Central memory CD4-positive, alpha-beta T cell (primary cell): ENCODE data around the gene SPRR2E.
"Not testable (repeated sequence)": the region's sequence is repeated elsewhere in the genome, so short reads cannot be mapped to it uniquely, and the experiment has no call there.

Experiments
- DNase-seq: peaks from one replicate; pipeline ENCODE4 v3.0.0; 2022
- total RNA-seq, 3 experiments: gene quantifications; one replicate each; lab custom pipeline; 2026; lab: John Stamatoyannopoulos, UW

Gene SPRR2E
- total RNA-seq: 0 reads per million in 3 experiments

- no peak for DNase-seq
Measured at GRCh38 chr1:153094426-153094825, at the start of gene SPRR2E. Gene SPRR2E, minus strand, starts transcription at chr1:153094526. Its CDS starts 775 bp downstream, at chr1:153093751.

GRCh38 chr1:153141377-153141776 lies 47.1 kb upstream of the SPRR2E start:
- DNase-seq: no peak

GRCh38 chr1:153140484-153140883 lies 46.2 kb upstream of the SPRR2E start:
- no peak for DNase-seq

- no peak for DNase-seq
Measured at GRCh38 chr1:153133743-153134142, 39.4 kb upstream of the SPRR2E start.

GRCh38 chr1:153133267-153133666 lies 38.9 kb upstream of the SPRR2E start:
- no peak for DNase-seq

GRCh38 chr1:153128688-153129087 lies 34.4 kb upstream of the SPRR2E start:
- not testable (repeated sequence) for DNase-seq

GRCh38 chr1:153127296-153127695 lies 33.0 kb upstream of the SPRR2E start:
- DNase-seq: no peak

GRCh38 chr1:153125536-153125935 lies 31.2 kb upstream of the SPRR2E start:
- no peak for DNase-seq

- DNase-seq: not testable (repeated sequence)
Measured at GRCh38 chr1:153123793-153124192, 29.5 kb upstream of the SPRR2E start.

- no peak for DNase-seq
Measured at GRCh38 chr1:153122831-153123421, 28.6 kb upstream of the SPRR2E start.

- no peak for DNase-seq
Measured at GRCh38 chr1:153120945-153121344, 26.6 kb upstream of the SPRR2E start.

GRCh38 chr1:153119491-153119971 lies 25.2 kb upstream of the SPRR2E start:
- DNase-seq: no peak

GRCh38 chr1:153115264-153115663 lies 20.9 kb upstream of the SPRR2E start:
- DNase-seq: not testable (repeated sequence)

- no peak for DNase-seq
Measured at GRCh38 chr1:153113416-153113815, 19.1 kb upstream of the SPRR2E start, which contains the start of gene SPRR2F. Gene SPRR2F, minus strand, starts transcription at chr1:153113516. Its CDS starts 783 bp downstream, at chr1:153112733.

- not testable (repeated sequence) for DNase-seq
Measured at GRCh38 chr1:153112454-153112853, 18.1 kb upstream of the SPRR2E start.

GRCh38 chr1:153100245-153100644 lies 5.9 kb upstream of the SPRR2E start:
- no peak for DNase-seq

- DNase-seq: no peak
Measured at GRCh38 chr1:153099461-153100045, 5.2 kb upstream of the SPRR2E start.

GRCh38 chr1:153095764-153096163 lies 1.4 kb upstream of the SPRR2E start:
- DNase-seq: no peak

GRCh38 chr1:153087652-153088051 lies 6.7 kb downstream of the SPRR2E start:
- no peak for DNase-seq

GRCh38 chr1:153081736-153082135 lies 12.6 kb downstream of the SPRR2E start:
- DNase-seq: no peak

GRCh38 chr1:153072806-153073726 lies 21.3 kb downstream of the SPRR2E start:
- DNase-seq: no peak

GRCh38 chr1:153071511-153071910 lies 22.8 kb downstream of the SPRR2E start, which contains the start of gene SPRR2B:
Gene SPRR2B, minus strand, starts transcription at chr1:153071611. Its CDS starts 772 bp downstream, at chr1:153070839.
- DNase-seq: no peak

- DNase-seq: no peak
Measured at GRCh38 chr1:153070243-153070642, 24.1 kb downstream of the SPRR2E start.
